ENCODE measurements around the gene SPATC1L.
"Not testable (repeated sequence)": the region's sequence is repeated elsewhere in the genome, so short reads cannot be mapped to it uniquely, and the experiment has no call there.

The SPATC1L gene

DNA sequence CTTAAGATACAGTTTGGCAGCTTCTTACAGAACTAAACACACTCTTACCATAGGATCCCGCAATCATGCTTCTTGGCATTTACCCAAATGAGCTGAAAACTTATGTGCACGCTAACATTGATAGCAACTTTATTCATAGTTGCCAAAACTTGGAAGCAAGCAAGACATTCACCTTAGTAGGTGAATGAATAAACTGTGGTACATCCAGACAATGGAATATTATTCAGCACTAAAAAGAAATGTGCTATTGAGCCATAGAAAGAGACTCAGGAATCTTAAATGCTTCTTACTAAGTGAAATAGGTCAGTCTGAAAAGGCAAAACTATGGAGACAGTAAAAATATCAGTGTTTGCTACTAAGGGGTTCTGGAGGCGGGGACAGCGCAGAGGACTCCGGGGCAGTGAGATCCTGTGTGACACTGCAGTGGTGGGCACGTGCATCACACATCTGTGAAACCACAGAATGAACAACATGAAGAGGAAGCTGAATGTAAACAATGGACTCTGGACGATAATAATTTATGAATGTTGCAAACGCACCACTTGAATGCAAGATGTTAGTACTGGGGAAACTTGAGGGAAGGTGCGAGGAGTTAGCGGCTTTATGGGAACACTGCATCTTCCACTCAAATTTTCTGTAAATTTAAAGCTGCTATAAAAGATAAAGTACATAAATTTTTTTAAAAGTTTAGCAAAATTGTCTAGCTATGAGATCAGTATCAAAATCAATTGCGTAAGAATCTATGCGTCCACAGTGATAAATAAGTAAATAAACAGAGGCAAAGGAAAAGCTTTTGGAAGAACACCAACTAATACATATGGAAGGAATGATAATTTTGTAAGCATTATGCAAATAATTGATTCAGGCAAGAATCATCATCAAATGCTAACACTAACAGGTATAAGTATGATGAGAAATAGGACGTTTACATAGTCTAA, 15.4 kb upstream of the SPATC1L start:
- no peak for DNase-seq

GRCh38 chr21:46196733-46197132, 12.5 kb upstream of the SPATC1L start:
- DNase-seq: no peak

GRCh38 chr21:46195595-46196195, 11.4 kb upstream of the SPATC1L start:
- no peak for DNase-seq

- DNase-seq: no peak
Observed at GRCh38 chr21:46194374-46195334, 10.4 kb upstream of the SPATC1L start.

- DNase-seq: no peak
Observed at GRCh38 chr21:46193829-46194373, 9.6 kb upstream of the SPATC1L start.

- DNase-seq: no peak
Observed at GRCh38 chr21:46191686-46192575, 7.7 kb upstream of the SPATC1L start.

- no peak for DNase-seq
Observed at GRCh38 chr21:46191257-46191685, 7.0 kb upstream of the SPATC1L start.

DNA sequence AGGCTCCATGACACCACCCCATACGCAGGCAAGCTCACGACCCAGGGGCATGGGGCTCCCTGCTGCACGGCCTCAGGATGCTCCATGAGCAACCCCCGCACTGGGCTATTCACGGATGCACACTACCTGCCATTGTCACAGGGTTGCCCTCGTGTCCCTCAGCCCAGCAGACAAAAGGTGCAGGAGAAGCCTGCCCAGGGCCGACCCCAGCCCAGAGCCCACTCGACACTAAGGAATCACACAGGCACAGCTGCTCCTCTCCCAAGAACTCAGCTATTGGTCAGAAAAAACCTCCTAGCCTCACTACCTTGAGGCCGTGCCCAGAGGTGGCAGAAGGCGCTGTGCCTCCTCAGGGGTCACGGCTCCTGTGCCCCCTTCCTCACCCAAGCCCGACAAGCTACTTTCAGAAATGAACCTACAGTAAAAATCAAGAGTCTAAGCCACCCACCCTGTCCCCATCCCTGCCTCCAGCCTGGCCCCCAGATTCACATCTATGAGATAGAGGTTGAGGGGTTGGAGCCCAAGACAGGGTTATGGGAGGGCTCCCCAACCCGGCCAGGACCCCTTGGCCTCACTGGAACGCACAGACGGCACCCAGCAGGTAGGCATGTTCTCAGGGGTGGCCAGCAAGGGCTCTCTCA, 6.4 kb upstream of the SPATC1L start:
- no peak for DNase-seq

- no peak for DNase-seq
Observed at GRCh38 chr21:46189959-46190490, 5.8 kb upstream of the SPATC1L start.

- DNase-seq: no peak
Observed at GRCh38 chr21:46189213-46189958, 5.1 kb upstream of the SPATC1L start.

- no peak for DNase-seq
Observed at GRCh38 chr21:46188226-46189212, 4.3 kb upstream of the SPATC1L start.

GRCh38 chr21:46187814-46188213, 3.6 kb upstream of the SPATC1L start:
- no peak for DNase-seq

DNA sequence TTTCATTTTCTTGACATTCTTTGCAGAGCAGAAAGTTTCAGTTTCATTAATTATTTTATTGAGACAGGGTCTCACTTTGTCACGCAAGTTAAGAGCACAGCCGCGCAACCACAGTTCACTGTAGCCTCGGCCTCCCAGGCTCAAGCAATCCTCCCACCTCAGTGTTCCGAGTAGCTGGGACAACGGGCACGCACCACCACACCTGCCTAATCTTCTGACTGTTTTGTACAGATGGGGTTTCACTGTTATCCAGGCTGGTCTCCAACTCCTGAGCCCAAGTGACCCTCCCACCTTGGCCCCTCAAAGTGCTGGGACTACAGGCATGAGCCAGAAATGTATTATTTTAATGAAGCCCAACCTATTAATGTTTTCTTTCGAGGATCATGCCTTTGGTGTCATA, 3.0 kb upstream of the SPATC1L start:
- DNase-seq: no peak

- no peak for DNase-seq
Observed at GRCh38 chr21:46185716-46186115, 1.5 kb upstream of the SPATC1L start.

GRCh38 chr21:46184625-46185555, 631 bp upstream of the SPATC1L start:
- peak; percentile 43 to 62 for DNase-seq

GRCh38 chr21:46183337-46183909, 836 bp downstream of the SPATC1L start:
- not testable (repeated sequence) for DNase-seq
